ENCODE results near the gene AGO3.

DNA sequence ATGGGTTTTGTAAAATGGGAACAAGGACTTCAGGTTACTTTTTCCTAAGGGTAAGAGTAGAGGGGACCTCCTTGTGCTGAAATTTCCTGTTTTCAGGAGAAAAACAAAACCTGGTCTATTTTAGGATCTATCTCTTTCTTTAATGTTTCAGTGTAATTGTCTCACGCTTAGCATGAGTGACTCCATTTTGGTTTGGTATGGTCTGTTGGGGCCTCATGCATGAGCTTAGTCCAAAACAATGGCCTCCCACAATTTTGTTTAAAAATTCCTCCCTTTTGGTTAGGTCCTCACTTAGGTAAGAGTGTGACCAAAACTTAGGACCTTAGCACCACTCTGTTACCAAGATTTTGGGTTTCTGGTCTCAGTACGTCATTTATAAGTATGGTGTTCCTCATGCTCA, 85.8 kb downstream of the AGO3 start:
- TF ChIP-seq, protein P1, sequence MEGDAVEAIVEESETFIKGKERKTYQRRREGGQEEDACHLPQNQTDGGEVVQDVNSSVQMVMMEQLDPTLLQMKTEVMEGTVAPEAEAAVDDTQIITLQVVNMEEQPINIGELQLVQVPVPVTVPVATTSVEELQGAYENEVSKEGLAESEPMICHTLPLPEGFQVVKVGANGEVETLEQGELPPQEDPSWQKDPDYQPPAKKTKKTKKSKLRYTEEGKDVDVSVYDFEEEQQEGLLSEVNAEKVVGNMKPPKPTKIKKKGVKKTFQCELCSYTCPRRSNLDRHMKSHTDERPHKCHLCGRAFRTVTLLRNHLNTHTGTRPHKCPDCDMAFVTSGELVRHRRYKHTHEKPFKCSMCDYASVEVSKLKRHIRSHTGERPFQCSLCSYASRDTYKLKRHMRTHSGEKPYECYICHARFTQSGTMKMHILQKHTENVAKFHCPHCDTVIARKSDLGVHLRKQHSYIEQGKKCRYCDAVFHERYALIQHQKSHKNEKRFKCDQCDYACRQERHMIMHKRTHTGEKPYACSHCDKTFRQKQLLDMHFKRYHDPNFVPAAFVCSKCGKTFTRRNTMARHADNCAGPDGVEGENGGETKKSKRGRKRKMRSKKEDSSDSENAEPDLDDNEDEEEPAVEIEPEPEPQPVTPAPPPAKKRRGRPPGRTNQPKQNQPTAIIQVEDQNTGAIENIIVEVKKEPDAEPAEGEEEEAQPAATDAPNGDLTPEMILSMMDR (IDR thresholded peaks at IDR 0.05): no peak
- no peak for TF ChIP-seq POLR2A (IDR thresholded peaks at IDR 0.05)
